GM23338 (cell line): Measurements from ENCODE around the gene TMCC1.

Experiments
- CREB1 ChIP-seq: fragments of 250-450 bp; sonication (Bioruptor Pico); IDR thresholded peaks from 2 replicates; pipeline ENCODE4 v1.5.0; 2020; ENCODE audit warnings: low read depth, mild to moderate bottlenecking, moderate library complexity
- EZH2 ChIP-seq: fragments of 200-600 bp; sonication (generic); IDR thresholded peaks from one replicate; pipeline ENCODE4 v1.8.0; 2017; ENCODE audit warnings: antibody characterized with exemption, mild to moderate bottlenecking, low read depth; ENCODE audit not compliant: unreplicated experiment
- EZH2phosphoT487 ChIP-seq: fragments of 200-600 bp; sonication (generic); IDR thresholded peaks from one replicate; pipeline ENCODE4 v1.8.1; 2018; ENCODE audit warnings: antibody characterized with exemption; ENCODE audit not compliant: unreplicated experiment
- POLR2AphosphoS5 ChIP-seq: IDR thresholded peaks from 2 replicates; pipeline ENCODE4 v1.6.1; 2016; ENCODE audit warnings: antibody characterized with exemption, low read depth
- ZNF331 ChIP-seq: fragments of 250-450 bp; sonication (Bioruptor Pico); IDR thresholded peaks from 2 replicates; pipeline ENCODE4 v1.5.0; 2020; ENCODE audit warnings: low read depth, mild to moderate bottlenecking, moderate library complexity
- TF ChIP-seq, protein P1 (sequence below), 2 experiments: fragments of 200-600 bp in 1 of 2; sonication (generic) in 1 of 2; conservative IDR thresholded peaks; 2 replicates each; pipeline versions ENCODE4 v1.5.1 to v1.6.1; 2016 to 2017; ENCODE audit warnings: antibody characterized with exemption in 2 of 2, low read depth in 2 of 2, mild to moderate bottlenecking in 2 of 2, moderate library complexity in 1 of 2
- TF ChIP-seq, protein P2 (sequence below): IDR thresholded peaks from one replicate; pipeline ENCODE4 v1.6.1; 2018; ENCODE audit warnings: antibody characterized with exemption; ENCODE audit not compliant: unreplicated experiment

DNA sequence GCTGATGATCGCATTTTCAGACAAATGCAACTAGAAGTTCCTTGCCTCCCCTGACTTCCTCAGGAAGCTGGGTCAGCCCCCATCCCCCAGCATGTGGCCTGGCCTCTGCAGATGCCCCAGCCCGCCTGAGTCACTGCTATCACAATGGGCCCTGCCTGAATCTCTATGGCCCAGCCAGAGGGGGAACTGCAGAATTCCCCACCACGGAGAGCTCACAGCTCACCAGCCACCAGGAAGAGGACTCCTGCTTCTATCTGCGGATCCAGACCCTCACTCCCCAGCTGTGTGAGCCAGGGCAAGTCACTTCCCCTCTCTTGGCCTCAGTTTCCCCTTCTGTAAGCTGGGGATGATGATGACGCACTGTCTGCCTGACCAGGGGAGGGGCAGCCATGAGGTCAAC lies 293.9 kb downstream of the TMCC1 start:
- TF ChIP-seq, protein P1, sequence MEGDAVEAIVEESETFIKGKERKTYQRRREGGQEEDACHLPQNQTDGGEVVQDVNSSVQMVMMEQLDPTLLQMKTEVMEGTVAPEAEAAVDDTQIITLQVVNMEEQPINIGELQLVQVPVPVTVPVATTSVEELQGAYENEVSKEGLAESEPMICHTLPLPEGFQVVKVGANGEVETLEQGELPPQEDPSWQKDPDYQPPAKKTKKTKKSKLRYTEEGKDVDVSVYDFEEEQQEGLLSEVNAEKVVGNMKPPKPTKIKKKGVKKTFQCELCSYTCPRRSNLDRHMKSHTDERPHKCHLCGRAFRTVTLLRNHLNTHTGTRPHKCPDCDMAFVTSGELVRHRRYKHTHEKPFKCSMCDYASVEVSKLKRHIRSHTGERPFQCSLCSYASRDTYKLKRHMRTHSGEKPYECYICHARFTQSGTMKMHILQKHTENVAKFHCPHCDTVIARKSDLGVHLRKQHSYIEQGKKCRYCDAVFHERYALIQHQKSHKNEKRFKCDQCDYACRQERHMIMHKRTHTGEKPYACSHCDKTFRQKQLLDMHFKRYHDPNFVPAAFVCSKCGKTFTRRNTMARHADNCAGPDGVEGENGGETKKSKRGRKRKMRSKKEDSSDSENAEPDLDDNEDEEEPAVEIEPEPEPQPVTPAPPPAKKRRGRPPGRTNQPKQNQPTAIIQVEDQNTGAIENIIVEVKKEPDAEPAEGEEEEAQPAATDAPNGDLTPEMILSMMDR (conservative IDR thresholded peaks at IDR 0.05; ENCODE audit: low read depth in 2 of 2): no peak
- TF ChIP-seq EZH2phosphoT487 (no peak), POLR2AphosphoS5 (no peak), ZNF331 (CRISPR knock-in tag) (no peak), CREB1 (CRISPR knock-in tag) (no peak), EZH2 (no peak)
- TF ChIP-seq, protein P2, sequence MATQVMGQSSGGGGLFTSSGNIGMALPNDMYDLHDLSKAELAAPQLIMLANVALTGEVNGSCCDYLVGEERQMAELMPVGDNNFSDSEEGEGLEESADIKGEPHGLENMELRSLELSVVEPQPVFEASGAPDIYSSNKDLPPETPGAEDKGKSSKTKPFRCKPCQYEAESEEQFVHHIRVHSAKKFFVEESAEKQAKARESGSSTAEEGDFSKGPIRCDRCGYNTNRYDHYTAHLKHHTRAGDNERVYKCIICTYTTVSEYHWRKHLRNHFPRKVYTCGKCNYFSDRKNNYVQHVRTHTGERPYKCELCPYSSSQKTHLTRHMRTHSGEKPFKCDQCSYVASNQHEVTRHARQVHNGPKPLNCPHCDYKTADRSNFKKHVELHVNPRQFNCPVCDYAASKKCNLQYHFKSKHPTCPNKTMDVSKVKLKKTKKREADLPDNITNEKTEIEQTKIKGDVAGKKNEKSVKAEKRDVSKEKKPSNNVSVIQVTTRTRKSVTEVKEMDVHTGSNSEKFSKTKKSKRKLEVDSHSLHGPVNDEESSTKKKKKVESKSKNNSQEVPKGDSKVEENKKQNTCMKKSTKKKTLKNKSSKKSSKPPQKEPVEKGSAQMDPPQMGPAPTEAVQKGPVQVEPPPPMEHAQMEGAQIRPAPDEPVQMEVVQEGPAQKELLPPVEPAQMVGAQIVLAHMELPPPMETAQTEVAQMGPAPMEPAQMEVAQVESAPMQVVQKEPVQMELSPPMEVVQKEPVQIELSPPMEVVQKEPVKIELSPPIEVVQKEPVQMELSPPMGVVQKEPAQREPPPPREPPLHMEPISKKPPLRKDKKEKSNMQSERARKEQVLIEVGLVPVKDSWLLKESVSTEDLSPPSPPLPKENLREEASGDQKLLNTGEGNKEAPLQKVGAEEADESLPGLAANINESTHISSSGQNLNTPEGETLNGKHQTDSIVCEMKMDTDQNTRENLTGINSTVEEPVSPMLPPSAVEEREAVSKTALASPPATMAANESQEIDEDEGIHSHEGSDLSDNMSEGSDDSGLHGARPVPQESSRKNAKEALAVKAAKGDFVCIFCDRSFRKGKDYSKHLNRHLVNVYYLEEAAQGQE: no peak
